DND-41 (cell line): ENCODE data around the gene PROM2.

Experiments
- ATAC-seq: fragments of 200-7000 bp; cut with Tn5 transposase; 3 replicates; pipeline ENCODE4 v1.9.1; 2021; ENCODE audit warnings: low read depth; ENCODE audit not compliant: insufficient read depth
- DNase-seq: peaks from one replicate; pipeline ENCODE4 v3.0.0-alpha.2; 2020
- H2AFZ ChIP-seq: 2 replicates; pipeline ENCODE4 v1.6.0; 2012; ENCODE audit warnings: low read depth, low read length
- H3K27ac ChIP-seq: 2 replicates; pipeline ENCODE4 v1.5.1; 2012; ENCODE audit warnings: low read length, inconsistent platforms
- H3K27me3 ChIP-seq: fragments of 200-600 bp; sonication (generic); 2 replicates; pipeline ENCODE4 v1.6.0; 2012; ENCODE audit warnings: low read length, mild to moderate bottlenecking, inconsistent platforms; ENCODE audit not compliant: insufficient read depth, poor library complexity
- H3K36me3 ChIP-seq: 2 replicates; pipeline ENCODE4 v1.5.1; 2012; ENCODE audit warnings: low read length, inconsistent platforms; ENCODE audit not compliant: insufficient read depth
- H3K4me1 ChIP-seq: 2 replicates; pipeline ENCODE4 v1.5.1; 2012; ENCODE audit warnings: mild to moderate bottlenecking, low read length; ENCODE audit not compliant: insufficient read depth
- H3K4me2 ChIP-seq: 2 replicates; pipeline ENCODE4 v1.6.0; 2012; ENCODE audit warnings: mild to moderate bottlenecking, moderate library complexity, low read length, inconsistent platforms; ENCODE audit not compliant: insufficient read depth
- H3K4me3 ChIP-seq, 2 experiments: fragments of 200-600 bp in 1 of 2; shearing (Covaris generic) in 1 of 2; 2 replicates each; pipeline ENCODE4 v1.5.1; 2012 to 2016; ENCODE audit warnings: inconsistent platforms in 2 of 2, low read length in 2 of 2, mild to moderate bottlenecking in 2 of 2, low read depth in 1 of 2, moderate library complexity in 1 of 2
- H3K79me2 ChIP-seq: 2 replicates; pipeline ENCODE4 v1.6.0; 2012; ENCODE audit warnings: low read length, inconsistent platforms; ENCODE audit not compliant: insufficient read depth
- H3K9ac ChIP-seq: 2 replicates; pipeline ENCODE4 v1.6.0; 2012; ENCODE audit warnings: low read depth, mild to moderate bottlenecking, inconsistent platforms, low read length, moderate library complexity
- H3K9me3 ChIP-seq: 2 replicates; pipeline ENCODE4 v1.5.1; 2012; ENCODE audit warnings: low read length, moderate library complexity, mild to moderate bottlenecking, inconsistent platforms; ENCODE audit not compliant: insufficient read depth, severe bottlenecking
- H4K20me1 ChIP-seq: 2 replicates; pipeline ENCODE4 v1.6.0; 2012; ENCODE audit warnings: low read length; ENCODE audit not compliant: insufficient read depth
- EZH2 ChIP-seq: IDR thresholded peaks from 3 replicates; pipeline ENCODE4 v1.6.1; 2012; ENCODE audit warnings: borderline replicate concordance, low read depth, mild to moderate bottlenecking, moderate library complexity, low read length, inconsistent platforms; ENCODE audit not compliant: severe bottlenecking
- TF ChIP-seq, protein P1 (sequence below): IDR thresholded peaks from 2 replicates; pipeline ENCODE4 v1.5.1; 2012; ENCODE audit warnings: borderline replicate concordance, low read length, moderate library complexity, mild to moderate bottlenecking; ENCODE audit not compliant: poor library complexity, severe bottlenecking; ENCODE audit errors: extremely low read depth

Gene PROM2

DNA sequence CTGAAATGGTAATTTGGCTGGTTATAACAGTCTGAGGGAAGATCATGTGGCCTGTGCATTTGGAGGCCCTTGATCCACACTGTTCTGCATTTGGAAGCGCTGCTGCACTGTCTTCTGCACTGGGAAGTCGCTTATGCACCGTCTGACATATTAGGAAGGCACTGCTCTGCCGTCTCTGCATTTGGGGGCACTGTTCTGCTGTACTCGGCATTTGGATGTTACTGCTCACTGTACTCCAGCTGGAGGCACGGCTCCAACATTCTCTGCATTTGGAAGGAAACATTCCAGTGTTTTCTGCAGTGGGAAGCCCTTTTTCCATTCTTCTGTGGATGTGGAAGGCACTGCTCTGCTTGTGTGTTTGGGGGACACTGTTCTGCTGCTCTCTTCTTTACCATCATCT, 9.6 kb upstream of the PROM2 start:
- Histone ChIP-seq H3K4me2 (no peak overlapping the region), H3K9me3 (no peaks in the 10 kb centered on the region), H3K9ac (no peak overlapping the region), H3K4me3 (no peak overlapping the region), H3K36me3 (no peaks in the 10 kb centered on the region), H2AFZ (no peak overlapping the region), H3K27me3 (peaks cover 3% of the 10 kb centered on the region), H4K20me1 (no peaks in the 10 kb centered on the region), H3K27ac (no peak overlapping the region), H3K4me1 (no peaks in the 10 kb centered on the region), H3K79me2 (no peaks in the 10 kb centered on the region)
- no peak for DNase-seq
- no peak for ATAC-seq
- no peak for TF ChIP-seq EZH2
- TF ChIP-seq, protein P1, sequence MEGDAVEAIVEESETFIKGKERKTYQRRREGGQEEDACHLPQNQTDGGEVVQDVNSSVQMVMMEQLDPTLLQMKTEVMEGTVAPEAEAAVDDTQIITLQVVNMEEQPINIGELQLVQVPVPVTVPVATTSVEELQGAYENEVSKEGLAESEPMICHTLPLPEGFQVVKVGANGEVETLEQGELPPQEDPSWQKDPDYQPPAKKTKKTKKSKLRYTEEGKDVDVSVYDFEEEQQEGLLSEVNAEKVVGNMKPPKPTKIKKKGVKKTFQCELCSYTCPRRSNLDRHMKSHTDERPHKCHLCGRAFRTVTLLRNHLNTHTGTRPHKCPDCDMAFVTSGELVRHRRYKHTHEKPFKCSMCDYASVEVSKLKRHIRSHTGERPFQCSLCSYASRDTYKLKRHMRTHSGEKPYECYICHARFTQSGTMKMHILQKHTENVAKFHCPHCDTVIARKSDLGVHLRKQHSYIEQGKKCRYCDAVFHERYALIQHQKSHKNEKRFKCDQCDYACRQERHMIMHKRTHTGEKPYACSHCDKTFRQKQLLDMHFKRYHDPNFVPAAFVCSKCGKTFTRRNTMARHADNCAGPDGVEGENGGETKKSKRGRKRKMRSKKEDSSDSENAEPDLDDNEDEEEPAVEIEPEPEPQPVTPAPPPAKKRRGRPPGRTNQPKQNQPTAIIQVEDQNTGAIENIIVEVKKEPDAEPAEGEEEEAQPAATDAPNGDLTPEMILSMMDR = no peak

- H4K20me1 ChIP-seq = no peaks in the 10 kb centered on the region
- no peak overlapping the region for H2AFZ ChIP-seq
- DNase-seq = no peak
- H3K4me3 ChIP-seq = no peak overlapping the region
- H3K79me2 ChIP-seq = no peaks in the 10 kb centered on the region
- H3K27ac ChIP-seq = no peak overlapping the region
- no peaks in the 10 kb centered on the region for H3K36me3 ChIP-seq
- H3K27me3 ChIP-seq = peaks cover 3% of the 10 kb centered on the region
- H3K4me2 ChIP-seq = no peak overlapping the region
- H3K9ac ChIP-seq = no peak overlapping the region
- no peak for ATAC-seq
- TF ChIP-seq EZH2 = no peak
- TF ChIP-seq, protein P1 = no peak
- no peaks in the 10 kb centered on the region for H3K9me3 ChIP-seq
- no peaks in the 10 kb centered on the region for H3K4me1 ChIP-seq
These were observed 9.1 kb upstream of the PROM2 start for GRCh38 chr2:95265182-95265581.

GRCh38 chr2:95266781-95267430, 7.3 kb upstream of the PROM2 start:
- Histone ChIP-seq H3K4me1 (no peaks in the 10 kb centered on the region), H3K27me3 (peaks cover 3% of the 10 kb centered on the region), H3K27ac (no peak overlapping the region), H3K4me3 (no peak overlapping the region), H3K9me3 (no peaks in the 10 kb centered on the region), H3K36me3 (no peaks in the 10 kb centered on the region), H3K9ac (no peak overlapping the region), H3K79me2 (no peaks in the 10 kb centered on the region), H3K4me2 (no peak overlapping the region), H4K20me1 (no peaks in the 10 kb centered on the region), H2AFZ (no peak overlapping the region)
- ATAC-seq (no peak), DNase-seq (no peak)
- TF ChIP-seq EZH2 = no peak
- TF ChIP-seq, protein P1 = no peak
